GM19328 (cell line): ENCODE data around the gene ALKBH3.

Source experiments
- ATAC-seq: cut with Tn5 transposase; IDR thresholded peaks from one replicate; pipeline ENCODE4 v1.9.1; 2021; ENCODE audit warnings: mild to moderate bottlenecking, moderate library complexity; ENCODE audit not compliant: unreplicated experiment

The ALKBH3 gene

GRCh38 chr11:43957571-43957970 lies 76.9 kb downstream of the ALKBH3 start:
- ATAC-seq, result no peak

GRCh38 chr11:43959321-43959995 lies 78.8 kb downstream of the ALKBH3 start:
- no peak for ATAC-seq

- ATAC-seq, result no peak
Measured at GRCh38 chr11:43962383-43963278, 82.0 kb downstream of the ALKBH3 start.

- no peak for ATAC-seq
Measured at GRCh38 chr11:43963279-43963620, 82.6 kb downstream of the ALKBH3 start.

- no peak for ATAC-seq
Measured at GRCh38 chr11:43967661-43968060, 87.0 kb downstream of the ALKBH3 start.

- no peak for ATAC-seq
Measured at GRCh38 chr11:43968719-43969118, 88.1 kb downstream of the ALKBH3 start.

GRCh38 chr11:43969543-43969942 lies 88.9 kb downstream of the ALKBH3 start:
- ATAC-seq, result no peak
